Right lobe of liver (tissue), 6 donors: ENCODE results near the gene ARVCF. TPM values are rescaled to one million over a fixed set of nuclear protein-coding genes. Genes with fewer than 3 reads are reported as not detected.
A peak's percentile ranks its signal among the peaks of the same experiment; 100 is the strongest.

Experiments used
- ATAC-seq, 4 donors: fragments of 200-7000 bp; cut with Tn5 transposase; one replicate each; pipeline ENCODE4 v1.9.1; 2020; ENCODE audit warnings: mild to moderate bottlenecking in 4 of 4, moderate library complexity in 4 of 4
- DNase-seq, 3 donors: peaks; one replicate each; pipeline ENCODE4 v3.0.0-alpha.2; 2020
- H3K27ac ChIP-seq, 3 donors: fragments of 200-600 bp; one replicate each; pipeline ENCODE4 v1.8.0; 2022
- H3K27me3 ChIP-seq, 2 donors: fragments of 200-600 bp; one replicate each; pipeline ENCODE4 v1.8.0; 2022
- H3K36me3 ChIP-seq, 4 donors: fragments of 200-600 bp; sonication (generic) in 1 of 4; one replicate each; pipeline versions ENCODE4 v1.5.1 to v1.8.0; 2017 to 2022; ENCODE audit warnings: control low read depth in 1 of 4
- H3K4me1 ChIP-seq, 4 donors: fragments of 200-600 bp; sonication (generic) in 1 of 4; one replicate each; pipeline versions ENCODE4 v1.5.1 to v1.8.0; 2017 to 2022; ENCODE audit warnings: control low read depth in 1 of 4
- H3K4me3 ChIP-seq, 3 donors: fragments of 200-600 bp; one replicate each; pipeline ENCODE4 v1.8.0; 2022
- H3K9me3 ChIP-seq, 4 donors: fragments of 200-600 bp; sonication (generic) in 1 of 4; one replicate each; pipeline versions ENCODE4 v1.5.1 to v1.8.0; 2017 to 2022; ENCODE audit warnings: control low read depth in 1 of 4
- POLR2A ChIP-seq: fragments of 450-650 bp; IDR thresholded peaks from one replicate; pipeline ENCODE4 v1.6.1; 2017; ENCODE audit warnings: antibody characterized with exemption, mild to moderate bottlenecking
- WGBS: methylation state at CpG from one replicate; pipeline ENCODE4 v1.1.6; 2018; ENCODE audit warnings: low coverage, low lambda C conversion rate; ENCODE audit not compliant: insufficient coverage; ENCODE audit errors: missing lambda C conversion rate; 5-methylcytosine and 5-hydroxymethylcytosine counted together
- intact Hi-C, 2 donors: fragments of 100-400 bp; cut with DNase I; formaldehyde crosslinking; loops; one replicate each; pipeline versions ENCODE4 v1.11.2 to v1.14.1; 2022
- total RNA-seq, 6 experiments: library from RNA; depleted of rRNA in 2 of 6; stranded (reverse); fragments of >200 nt in 2 of 6; fragmentation: NEBNext Ultra II Directional in 3 of 6; extraction: Animal tissue kit (Norgen Biotek cat#: 25700) in 3 of 6; gene quantifications; one replicate each; pipeline versions ENCODE4 v1.1.0 to v1.2.4, GENCODE V29; 2016 to 2023
- TF ChIP-seq, protein P1 (sequence below), 4 donors: fragments of 200-600 bp in 3 of 4; fragments of 450-650 bp in 1 of 4; IDR thresholded peaks; one replicate each; pipeline versions ENCODE4 v1.5.1 to v1.8.0; 2016 to 2022; ENCODE audit warnings: antibody characterized with exemption in 4 of 4, mild to moderate bottlenecking in 2 of 4
- donor health status: DM: no; HTN: yes; CAD: no.
- donor health status: DM: no; HTN: no; CAD: no.
- donor health status: DM: no; HTN: no; CAD: no.
- donor health status: DM: no; HTN: yes; CAD: no.
- donor health status: DM: no; HTN: yes; CAD: no.

ARVCF gene
- total RNA-seq, 6 experiments from 2014 or later = 11.5 to 40.9 (median 20.7) TPM

DNA sequence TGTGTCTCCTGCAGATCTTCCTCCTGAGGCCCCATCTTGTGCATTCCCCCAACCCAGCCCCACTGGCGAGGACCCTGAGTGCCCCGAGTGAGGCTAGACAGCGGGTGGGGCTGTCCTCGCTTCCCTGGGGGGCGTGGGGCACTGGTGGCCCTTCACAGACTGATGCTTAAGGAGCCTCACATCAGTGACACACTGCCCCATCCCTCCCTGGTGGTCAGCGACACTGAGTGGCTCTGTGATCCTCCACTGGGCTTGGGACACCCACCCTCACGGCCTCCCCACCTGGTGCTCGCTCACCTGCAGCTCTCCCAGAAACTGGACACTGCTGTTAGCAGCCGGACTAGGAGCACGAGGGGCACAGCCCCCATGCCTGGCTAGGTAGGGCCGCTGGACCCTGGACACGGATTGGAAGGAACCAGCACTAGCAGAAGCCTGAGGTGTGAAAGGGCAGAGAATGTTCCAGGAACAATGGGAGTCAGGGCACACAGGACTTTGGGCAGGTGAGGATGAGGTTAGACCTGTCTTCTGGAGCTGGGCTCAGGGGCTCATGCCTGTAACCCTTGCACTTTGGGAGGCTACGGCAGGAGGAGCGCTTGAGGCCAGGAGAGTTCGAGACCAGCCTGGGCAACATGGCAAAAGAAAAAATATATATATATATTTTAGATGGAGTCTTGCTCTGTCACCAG lies 51.8 kb downstream of the ARVCF start:
- peaks cover 3 to 56% (median 28%) of the 10 kb centered on the region in 4 donors for H3K4me1 ChIP-seq
- H3K27ac ChIP-seq = no peak overlapping the region
- H3K27me3 ChIP-seq = no peaks in the 10 kb centered on the region
- H3K9me3 ChIP-seq = no peaks in the 10 kb centered on the region
- DNase-seq = no peak
- WGBS = 79% methylated on average over 11 of the region's 15 CpGs
- intact Hi-C loops = loop anchor here in 1 of 2 donors (10.0 kb wide), 1 partner anchor 130 kb away; no protein-coding TSS in a partner anchor
- H3K4me3 ChIP-seq = no peak overlapping the region
- TF ChIP-seq POLR2A = no peak
- H3K36me3 ChIP-seq = peaks cover 0 to 22% (median 4%) of the 10 kb centered on the region in 4 donors
- ATAC-seq = no peak

DNA sequence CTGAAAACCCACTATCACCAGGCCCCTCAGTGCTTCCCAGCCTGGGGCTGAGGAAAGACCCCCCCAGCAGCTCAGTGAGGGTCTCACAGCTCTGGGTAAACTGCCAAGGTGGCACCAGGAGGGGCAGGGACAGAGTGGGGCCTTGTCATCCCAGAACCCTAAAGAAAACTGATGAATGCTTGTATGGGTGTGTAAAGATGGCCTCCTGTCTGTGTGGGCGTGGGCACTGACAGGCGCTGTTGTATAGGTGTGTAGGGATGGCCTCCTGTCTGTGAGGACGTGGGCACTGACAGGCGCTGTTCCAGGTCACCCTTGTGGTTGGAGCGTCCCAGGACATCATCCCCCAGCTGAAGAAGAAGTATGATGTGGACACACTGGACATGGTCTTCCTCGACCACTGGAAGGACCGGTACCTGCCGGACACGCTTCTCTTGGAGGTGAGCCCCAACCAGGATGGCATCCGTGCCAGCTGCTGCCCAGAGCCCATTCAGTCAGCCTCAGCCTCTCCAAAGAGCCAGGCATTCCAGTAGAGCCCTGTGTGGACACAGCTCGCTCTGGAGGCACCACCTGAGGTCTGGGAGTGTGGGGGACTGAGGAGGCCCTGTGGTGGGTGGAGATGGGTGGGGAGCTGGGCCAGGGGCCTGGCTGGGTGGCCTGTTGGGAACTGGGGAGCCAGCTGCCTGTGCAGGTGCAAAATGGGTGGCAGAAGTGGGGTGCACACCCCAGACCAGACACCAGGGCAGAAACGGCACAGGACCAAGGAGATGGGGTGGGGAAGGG lies 52.6 kb downstream of the ARVCF start:
- Histone ChIP-seq H3K9me3 (no peaks in the 10 kb centered on the region), H3K4me3 (peak overlapping the region in 2 of 3 donors; percentile 55 to 56), H3K27me3 (no peaks in the 10 kb centered on the region), H3K36me3 (peaks cover 0 to 22% (median 4%) of the 10 kb centered on the region in 4 donors), H3K4me1 (peaks cover 3 to 55% (median 27%) of the 10 kb centered on the region in 4 donors), H3K27ac (peak overlapping the region; percentile 77 to 97 (median 82))
- DNase-seq (peak in 1 of 3 donors; percentile 48), ATAC-seq (no peak)
- TF ChIP-seq, protein P1, sequence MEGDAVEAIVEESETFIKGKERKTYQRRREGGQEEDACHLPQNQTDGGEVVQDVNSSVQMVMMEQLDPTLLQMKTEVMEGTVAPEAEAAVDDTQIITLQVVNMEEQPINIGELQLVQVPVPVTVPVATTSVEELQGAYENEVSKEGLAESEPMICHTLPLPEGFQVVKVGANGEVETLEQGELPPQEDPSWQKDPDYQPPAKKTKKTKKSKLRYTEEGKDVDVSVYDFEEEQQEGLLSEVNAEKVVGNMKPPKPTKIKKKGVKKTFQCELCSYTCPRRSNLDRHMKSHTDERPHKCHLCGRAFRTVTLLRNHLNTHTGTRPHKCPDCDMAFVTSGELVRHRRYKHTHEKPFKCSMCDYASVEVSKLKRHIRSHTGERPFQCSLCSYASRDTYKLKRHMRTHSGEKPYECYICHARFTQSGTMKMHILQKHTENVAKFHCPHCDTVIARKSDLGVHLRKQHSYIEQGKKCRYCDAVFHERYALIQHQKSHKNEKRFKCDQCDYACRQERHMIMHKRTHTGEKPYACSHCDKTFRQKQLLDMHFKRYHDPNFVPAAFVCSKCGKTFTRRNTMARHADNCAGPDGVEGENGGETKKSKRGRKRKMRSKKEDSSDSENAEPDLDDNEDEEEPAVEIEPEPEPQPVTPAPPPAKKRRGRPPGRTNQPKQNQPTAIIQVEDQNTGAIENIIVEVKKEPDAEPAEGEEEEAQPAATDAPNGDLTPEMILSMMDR (IDR thresholded peaks at IDR 0.05) = no peak
- no peak for TF ChIP-seq POLR2A
- intact Hi-C loops = loop anchor here in 1 of 2 donors (10.0 kb wide), 1 partner anchor 131 kb away; no protein-coding TSS in a partner anchor
- 100% methylated on average over 1 of the region's 12 CpGs for WGBS

DNA sequence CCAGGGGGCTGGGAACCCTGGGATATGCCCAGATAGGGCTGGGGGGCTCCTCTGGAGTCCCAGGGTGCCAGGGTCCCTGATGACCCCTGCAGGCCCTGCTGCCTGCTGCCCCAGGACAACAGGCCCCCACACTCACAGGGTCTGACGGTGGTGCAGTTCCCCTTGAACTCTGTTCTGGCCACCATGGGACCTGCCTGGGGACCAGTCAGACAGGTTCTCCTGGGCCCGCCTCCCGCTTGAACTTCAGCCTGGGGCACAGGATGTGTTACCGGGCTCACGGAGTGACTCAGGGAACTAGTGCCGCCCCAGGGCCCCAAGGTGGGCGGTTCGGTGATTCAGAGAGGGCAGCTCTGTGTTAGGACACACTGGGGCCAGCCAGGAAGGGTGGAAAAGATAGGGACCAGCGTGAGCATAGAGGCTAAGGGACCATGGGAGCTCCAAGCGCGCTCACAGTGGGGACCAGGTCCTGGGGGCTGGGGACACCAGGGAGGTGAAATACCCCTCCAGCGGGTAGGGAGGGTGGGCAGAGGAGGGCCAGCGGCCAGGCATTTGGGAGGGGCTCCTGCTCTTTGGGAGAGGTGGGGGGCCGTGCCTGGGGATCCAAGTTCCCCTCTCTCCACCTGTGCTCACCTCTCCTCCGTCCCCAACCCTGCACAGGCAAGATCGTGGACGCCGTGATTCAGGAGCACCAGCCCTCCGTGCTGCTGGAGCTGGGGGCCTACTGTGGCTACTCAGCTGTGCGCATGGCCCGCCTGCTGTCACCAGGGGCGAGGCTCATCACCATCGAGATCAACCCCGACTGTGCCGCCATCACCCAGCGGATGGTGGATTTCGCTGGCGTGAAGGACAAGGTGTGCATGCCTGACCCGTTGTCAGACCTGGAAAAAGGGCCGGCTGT lies 53.5 kb downstream of the ARVCF start:
- Histone ChIP-seq H3K9me3 (no peaks in the 10 kb centered on the region), H3K4me1 (peaks cover 3 to 46% (median 24%) of the 10 kb centered on the region in 4 donors), H3K27ac (peak overlapping the region; percentile 77 to 97 (median 82)), H3K36me3 (peaks cover 0 to 22% (median 4%) of the 10 kb centered on the region in 4 donors), H3K27me3 (no peaks in the 10 kb centered on the region), H3K4me3 (peak overlapping the region; percentile 27 to 56 (median 55))
- TF ChIP-seq, protein P1 (IDR thresholded peaks at IDR 0.05) = no peak
- peak; percentile 83 for TF ChIP-seq POLR2A
- DNase-seq (peak; percentile 87 to 92 (median 88)), ATAC-seq (peak; percentile 48 to 59 (median 52))
- 33% methylated on average over 12 of the region's 30 CpGs for WGBS
- intact Hi-C loops = loop anchor here in 1 of 2 donors (10.0 kb wide), 1 partner anchor 132 kb away; no protein-coding TSS in a partner anchor

DNA sequence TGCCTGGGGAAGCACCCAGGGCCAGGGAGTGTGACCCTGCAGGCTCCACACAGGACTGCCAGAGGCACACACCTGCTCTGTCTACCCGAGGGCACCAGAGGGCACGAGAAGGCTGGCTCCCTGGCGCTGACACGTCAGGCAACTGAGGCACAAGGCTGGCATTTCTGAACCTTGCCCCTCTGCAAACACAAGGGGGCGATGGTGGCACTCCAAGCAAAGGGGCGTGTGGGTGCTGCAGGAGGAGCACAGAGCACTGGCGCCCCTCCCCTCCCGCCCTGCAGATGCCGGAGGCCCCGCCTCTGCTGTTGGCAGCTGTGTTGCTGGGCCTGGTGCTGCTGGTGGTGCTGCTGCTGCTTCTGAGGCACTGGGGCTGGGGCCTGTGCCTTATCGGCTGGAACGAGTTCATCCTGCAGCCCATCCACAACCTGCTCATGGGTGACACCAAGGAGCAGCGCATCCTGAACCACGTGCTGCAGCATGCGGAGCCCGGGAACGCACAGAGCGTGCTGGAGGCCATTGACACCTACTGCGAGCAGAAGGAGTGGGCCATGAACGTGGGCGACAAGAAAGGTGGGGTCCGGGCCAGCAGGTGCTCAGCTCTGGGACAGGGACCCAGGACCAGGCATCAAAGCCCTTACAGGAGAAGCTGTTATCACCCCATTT lies 54.2 kb downstream of the ARVCF start:
- WGBS = 15% methylated on average over 7 of the region's 22 CpGs
- intact Hi-C loops = loop anchor here in 1 of 2 donors (10.0 kb wide), 1 partner anchor 132 kb away; no protein-coding TSS in a partner anchor
- Histone ChIP-seq H3K4me3 (peak overlapping the region; percentile 27 to 56 (median 55)), H3K27me3 (no peaks in the 10 kb centered on the region), H3K9me3 (no peaks in the 10 kb centered on the region), H3K36me3 (peaks cover 0 to 17% (median 4%) of the 10 kb centered on the region in 4 donors), H3K27ac (peak overlapping the region; percentile 77 to 97 (median 82)), H3K4me1 (peaks cover 3 to 44% (median 24%) of the 10 kb centered on the region in 4 donors)
- DNase-seq (peak; percentile 86 to 93 (median 92)), ATAC-seq (peak; percentile 48 to 64 (median 62))
- TF ChIP-seq, protein P1 (IDR thresholded peaks at IDR 0.05) = peak; percentile 60 to 84 (median 72)
- no peak for TF ChIP-seq POLR2A
